GM18520 (cell line): ENCODE data around the gene NKAPL.

ENCODE experiments used
- ATAC-seq: cut with Tn5 transposase; IDR thresholded peaks from one replicate; pipeline ENCODE4 v1.9.1; 2021; ENCODE audit not compliant: unreplicated experiment

Gene NKAPL

DNA sequence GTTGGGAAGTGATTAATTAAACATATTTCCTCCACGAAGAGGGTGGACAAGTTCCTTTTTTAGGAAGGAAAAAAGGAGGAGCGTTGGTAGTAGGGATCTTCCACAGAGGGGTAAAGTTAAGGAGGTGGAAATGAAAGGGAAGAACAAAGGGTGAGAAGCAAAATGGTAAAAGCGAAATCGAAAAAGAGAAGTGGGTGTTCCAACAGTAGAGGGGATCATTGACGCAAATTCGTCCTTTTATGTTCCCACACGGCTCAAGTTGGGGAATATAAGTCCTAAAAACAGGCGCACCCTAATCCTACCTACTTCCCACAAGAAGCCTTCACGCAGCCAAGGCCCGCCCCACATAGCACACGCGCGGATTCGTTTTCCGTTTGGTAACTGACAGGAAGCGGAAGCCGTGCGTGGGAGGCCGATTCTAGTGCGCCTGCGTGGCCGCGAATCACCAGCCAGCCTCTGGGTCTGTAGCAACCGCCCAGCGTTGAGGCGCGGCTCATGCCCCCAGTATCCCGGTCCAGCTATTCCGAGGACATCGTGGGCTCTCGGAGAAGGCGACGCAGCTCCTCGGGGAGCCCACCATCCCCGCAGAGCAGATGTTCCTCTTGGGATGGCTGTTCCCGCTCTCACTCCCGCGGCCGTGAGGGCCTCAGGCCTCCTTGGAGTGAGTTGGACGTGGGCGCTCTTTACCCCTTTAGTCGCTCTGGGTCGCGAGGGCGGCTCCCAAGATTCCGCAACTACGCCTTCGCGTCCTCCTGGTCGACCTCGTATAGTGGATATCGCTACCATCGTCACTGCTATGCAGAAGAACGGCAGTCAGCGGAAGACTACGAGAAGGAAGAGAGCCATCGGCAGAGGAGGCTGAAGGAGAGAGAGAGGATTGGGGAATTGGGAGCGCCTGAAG, at the start of gene NKAPL:
TSS of gene NKAPL (plus strand) at position 421 of the 901 bp plus-strand sequence. CDS start at position 496, 75 bp downstream.
- no peak for ATAC-seq

DNA sequence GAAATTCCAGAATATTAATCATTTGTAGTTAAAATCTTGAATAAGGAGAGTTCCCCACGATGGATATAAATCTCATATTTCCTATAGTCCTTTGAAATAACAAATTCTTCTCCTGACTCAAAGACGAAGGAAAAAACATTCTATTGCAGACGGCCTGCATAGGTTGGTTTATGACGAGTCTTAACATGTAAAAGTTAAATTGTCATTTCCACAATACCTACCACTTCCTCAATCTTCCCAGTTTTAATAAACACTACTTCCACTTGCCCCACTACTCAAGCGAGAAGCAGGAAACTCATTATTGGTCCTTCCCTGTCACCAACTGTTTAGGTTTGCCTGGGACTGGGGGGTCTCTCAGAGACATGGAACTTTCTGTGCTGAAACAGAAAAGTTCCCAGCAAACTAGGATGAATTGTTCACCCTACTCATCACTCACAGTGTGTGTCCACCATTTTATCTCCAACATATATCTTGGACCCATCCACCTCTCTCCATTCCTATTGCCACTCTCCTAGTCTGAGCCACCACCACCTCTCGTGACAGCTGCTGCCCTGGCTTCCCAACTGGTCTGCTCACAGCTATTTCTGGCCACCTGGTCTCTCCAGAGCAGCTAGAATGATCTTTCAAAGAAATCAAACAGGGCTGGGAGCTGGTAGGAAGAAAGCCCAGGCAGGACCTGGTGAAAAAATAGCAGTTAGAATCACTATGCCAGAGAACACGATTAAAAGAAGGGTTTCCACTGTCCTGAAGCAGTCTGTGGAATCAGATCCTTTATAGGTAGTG, 49.2 kb upstream of the NKAPL start:
- ATAC-seq, result no peak

DNA sequence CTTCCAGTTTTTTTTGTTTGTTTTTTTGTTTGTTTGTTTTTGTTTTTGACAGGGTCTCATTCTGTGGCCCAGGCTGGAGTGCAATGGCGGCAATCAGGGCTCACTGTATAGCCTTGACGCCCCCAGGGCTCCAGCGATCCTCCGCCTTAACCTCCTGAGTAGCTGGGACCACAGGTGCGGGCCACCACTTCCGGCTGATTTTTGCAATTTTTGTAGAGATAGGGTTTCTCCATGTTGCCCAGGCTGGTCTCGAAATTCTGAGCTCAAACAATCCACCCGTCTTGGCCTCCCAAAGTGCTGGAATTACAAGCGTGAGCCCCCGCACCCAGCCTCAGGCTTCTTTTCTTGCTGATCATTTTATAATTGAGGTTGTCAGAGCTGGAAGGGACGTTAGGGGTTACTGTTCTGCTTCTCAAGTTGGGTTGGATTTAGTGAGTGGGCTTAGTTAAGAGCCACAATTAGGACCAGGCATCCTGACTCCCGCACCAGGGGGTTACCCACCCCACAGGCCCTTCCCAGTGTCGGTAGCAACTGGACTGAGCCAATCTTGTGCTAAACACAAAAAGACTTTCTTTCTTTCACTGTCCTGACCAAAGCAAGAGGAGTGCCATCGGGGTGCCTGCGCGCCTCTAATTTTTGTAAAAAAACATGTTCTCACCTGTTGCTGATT, 47.1 kb upstream of the NKAPL start:
- no peak for ATAC-seq

DNA sequence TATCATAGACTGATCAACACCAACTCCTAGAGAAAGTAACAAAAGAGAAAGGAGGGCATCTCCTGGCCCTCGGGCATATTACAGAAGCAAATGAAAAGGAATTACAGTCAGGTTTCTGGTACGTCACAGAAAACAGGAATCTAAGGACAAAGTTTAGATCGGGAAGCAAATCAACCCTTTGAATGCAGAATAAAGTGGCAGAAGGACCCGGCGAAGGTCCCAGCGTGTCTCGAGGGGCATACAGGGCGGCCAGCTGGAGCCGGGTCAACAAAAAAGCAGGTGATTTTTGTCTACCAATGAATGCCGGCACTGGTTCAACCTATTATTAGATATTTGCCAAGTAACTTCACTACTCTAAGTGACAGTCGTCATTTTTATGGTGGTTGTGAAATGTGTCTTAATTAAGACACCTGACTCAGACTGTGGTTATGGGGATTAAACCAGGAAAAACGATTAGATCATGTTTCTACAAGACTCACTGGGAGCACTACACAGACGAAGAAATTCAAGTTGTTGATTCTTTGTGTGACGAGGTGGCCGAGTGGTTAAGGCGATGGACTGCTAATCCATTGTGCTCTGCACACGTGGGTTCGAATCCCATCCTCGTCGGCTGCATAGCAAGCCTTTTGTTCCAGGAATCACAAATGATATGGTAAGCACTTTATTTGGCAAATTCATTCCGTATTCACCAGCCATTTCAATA, 46.4 kb upstream of the NKAPL start:
- ATAC-seq, result peak; percentile 54

DNA sequence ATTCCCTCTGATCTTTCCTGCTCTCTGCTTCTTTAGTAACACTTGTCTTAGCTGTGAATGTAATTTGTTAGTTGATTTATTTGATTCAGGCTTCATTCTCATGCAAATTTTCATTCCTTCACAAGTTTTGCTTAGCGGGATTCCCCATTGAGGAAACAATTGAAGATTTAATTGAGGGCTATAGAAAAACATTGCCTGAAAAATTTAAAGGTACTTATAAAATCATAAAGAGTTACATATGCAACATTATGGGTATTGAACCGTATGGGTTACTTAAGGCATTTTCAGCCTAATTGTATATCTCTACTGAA, 45.9 kb upstream of the NKAPL start:
- no peak for ATAC-seq

DNA sequence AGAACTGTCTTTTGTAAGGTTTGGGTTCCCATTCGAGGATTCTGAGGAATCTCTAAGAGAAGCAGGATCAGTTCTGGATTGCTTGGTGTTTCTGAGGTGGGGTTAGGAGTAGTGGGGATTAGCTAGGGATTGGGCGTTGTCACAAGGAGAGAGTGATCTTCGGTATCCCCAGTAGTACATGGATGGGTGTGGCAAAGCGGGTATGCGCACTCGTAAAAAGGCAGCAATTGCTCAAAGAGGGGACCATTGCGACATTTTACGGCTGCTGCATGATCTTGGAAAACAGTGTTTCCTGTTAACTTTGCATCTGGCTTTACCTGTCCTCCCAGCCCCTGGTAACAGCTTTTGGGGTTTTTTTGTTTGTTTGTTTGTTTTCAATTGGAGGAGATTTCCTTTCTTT, 43.7 kb upstream of the NKAPL start:
- no peak for ATAC-seq

DNA sequence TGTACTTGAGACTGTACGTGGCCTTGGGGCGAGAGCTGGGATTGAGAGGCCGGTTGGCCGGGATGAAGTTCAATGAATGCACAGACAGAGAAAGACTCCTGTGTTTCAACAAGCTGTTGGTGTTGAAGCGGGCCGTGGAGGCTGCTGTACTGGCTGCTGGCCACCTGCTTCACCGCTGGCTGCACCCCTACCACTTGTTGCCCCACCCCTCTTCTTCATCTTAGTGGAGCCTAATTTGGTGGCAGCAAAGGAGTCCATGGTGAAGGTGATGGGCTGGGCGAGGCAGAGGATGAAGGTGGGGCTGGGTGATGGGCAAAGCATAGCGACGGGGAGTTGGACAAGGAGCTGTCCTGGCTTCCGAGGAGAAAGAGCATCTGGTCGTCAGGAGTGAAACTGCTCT, 41.2 kb upstream of the NKAPL start:
- ATAC-seq, result no peak

DNA sequence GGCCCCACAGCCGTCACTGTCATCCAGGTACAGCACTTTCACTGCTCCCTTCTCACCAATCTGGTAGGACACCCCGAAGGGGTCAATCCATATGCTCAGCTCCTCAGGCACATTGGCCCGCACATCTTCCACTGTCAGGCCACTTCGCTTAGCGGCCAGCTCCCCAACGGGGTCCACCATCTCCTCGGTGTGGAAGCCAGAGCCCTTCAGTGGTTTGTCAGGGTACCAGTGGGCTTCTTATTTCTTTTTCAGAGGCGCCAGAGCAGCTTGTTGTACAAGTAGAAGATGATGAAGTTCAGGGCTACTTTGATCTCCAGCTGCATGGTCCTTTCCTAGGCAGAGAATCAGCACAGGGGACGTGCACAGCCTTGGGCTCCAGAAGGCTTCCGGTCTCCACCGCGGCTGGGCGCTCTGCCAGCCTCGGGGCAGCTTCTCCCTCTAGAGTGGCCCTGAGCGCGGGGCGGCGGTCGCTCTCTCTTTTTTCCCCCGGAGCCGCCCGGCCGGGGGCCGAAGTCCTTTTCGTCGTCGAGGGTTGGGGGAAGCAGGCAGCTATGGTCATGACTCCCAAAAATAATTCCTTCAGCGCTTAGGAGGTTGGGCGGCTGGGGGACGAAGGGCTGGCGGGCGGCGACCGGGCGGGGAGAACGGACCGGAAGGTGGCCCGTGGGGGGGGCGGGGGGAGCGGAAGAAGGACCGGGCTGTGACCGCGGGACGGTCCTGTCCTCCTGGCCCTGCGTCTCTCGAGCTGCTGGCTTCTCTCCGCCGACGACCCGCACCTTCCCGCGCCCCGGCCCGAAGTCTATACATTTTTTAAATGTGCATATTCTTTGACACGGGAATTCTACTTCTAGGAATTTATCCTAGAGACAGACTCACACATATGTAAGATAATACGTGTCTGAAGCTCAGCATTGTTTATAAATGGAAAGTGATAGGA, 40.5 kb upstream of the NKAPL start:
- peak; percentile 50 for ATAC-seq

DNA sequence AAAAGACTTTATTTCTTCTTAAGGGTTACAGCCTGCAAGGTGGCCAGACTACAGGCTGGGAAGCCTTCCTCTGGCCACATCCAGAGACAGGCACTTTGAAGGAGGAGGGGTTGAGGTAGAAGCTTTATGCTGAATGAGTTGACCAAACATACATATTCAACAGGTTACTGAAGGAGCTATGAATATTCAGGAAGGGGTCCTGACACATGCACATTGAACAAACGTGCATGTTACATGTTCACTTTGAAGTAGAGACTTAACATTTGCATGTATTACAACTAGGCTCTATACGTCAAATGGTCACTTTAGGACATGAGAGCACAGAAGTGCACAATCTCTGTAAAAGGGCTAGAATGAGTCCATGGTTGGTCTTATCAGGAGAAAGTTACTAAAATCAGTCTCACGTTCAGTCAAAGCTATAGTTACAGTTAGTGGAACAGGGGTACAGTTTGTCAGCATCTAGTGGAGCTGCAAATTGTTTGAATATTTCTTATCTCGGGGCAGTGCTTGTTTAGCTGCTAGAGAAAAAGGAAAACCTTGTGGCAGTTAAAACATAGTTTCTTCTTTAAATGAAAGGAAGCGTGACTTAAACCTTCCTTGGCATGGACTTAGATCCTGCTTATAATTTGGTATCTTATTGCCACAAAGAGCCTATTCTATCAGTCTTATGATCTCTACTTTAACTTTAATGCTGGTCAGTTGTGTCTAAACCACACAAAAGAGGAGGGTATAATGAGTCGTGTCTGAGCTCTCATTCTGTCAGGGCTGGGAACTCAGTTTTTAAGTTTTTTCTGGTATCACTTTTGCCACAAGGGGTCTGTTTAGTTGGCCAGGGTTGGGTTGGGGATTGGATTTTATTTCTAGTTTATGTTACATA, 38.6 kb upstream of the NKAPL start:
- ATAC-seq, result no peak

DNA sequence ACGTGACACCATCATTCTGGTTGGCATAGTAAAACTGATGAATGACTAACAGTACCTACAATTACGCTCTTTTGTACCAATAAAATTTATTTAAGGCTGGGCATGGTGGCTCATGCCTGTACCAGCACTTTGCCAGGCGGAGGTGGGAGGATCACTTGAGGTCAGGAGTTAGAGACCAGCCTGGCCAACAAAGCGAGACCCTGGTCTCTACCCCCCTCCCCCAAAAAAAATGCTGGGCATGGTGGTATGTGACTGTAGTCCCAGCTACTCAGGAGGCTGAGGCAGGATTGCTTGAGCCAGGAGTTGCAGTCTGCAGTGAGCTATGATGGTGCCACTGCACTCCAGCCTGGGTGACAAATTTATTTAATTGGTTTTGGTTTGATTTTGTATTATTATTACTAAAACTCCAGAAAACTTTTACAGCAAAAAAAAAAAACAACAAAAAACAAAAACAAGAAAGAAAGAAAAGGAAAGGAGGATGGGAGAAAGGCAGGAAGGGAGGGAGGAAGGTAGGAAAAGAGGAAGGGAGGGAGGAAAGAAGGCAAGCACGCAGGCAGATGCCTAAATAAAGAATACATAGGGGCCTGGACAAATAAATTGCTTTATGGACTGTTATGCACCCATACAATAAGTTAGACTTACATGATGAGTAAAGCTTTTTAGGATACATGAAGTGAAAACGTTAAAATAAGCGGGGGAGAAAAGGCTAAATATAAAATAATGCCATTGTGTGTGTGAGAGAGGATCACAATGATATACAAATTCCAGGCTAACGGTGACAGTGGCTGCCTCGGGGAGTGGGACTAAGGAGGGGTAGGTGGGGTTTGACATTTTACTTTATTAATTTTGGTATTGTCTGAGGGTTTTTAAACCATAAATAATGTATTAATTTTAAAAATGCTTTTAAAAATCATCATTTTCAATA, 34.7 kb upstream of the NKAPL start:
- ATAC-seq, result no peak

DNA sequence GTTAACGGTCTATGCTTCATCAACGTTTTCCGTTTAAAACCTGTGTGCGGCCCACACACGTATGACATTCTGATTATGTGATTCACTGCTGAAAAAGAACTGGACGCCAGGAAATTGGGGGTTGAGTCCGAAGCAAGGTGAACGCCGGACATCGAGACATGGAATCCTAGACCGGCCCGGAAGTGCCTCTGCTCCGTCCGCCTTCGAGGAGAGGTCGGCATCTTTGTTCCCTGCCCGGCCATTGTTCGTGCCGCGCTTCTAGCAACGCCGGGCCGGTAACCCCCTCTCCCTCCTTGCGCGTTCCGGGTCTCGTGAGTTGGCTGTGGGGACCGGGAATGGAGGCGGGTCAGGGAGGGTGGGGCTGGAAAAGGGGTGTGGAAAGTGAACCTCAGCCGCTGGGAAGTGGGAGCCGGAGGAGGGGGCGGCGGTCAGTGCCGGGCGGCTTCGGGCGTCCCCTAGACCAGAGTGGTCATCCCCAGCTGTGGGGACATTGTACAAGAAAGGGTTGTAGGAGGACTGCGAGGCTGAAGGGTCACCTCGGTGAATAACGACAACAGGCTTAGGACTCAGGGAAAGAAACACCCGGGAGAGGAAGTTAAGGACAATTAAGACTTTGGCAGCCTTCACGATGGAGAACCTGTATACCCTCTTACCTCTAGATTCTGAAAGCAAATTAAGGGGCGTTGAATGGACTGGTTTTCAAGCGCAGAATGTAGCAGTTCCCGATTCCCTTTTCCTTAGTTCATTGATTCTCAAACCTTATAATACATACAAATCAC, 33.9 kb upstream of the NKAPL start, which contains the start of gene ZSCAN9:
TSS of gene ZSCAN9 (plus strand) at position 220 of the 779 bp plus-strand sequence. CDS start 1,810 bp downstream, outside the sequence.
- ATAC-seq, result no peak

DNA sequence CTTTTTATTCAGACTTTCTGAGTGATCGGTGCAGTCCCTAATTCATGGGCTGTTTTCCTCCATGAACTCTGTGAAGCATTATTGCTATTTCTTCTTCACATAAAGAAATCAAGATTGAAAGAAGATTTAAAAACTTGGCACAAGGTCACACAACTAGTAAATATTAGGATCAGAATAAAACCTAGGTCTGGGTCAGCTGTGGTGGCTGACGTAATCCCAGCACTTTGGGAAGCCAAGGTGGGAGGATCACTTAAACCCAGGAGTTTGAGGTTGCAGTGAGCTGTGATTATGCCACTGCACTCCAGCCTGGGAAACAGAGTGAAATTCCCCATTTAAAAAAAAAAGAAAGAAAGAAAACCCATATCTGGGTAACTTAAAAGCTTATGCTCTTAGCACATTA, 32.6 kb upstream of the NKAPL start:
- no peak for ATAC-seq

DNA sequence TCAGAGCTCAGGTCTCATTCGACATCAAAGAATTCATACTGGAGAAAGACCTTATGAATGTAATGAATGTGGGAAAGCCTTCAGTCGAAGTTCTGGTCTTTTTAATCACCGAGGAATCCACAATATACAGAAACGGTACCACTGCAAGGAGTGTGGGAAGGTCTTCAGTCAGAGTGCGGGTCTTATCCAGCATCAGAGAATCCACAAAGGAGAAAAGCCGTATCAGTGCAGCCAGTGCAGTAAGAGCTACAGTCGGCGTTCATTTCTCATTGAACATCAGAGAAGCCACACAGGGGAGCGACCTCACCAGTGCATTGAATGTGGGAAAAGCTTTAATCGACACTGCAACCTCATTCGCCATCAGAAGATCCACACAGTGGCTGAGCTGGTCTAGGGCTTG, 26.3 kb upstream of the NKAPL start:
- no peak for ATAC-seq

DNA sequence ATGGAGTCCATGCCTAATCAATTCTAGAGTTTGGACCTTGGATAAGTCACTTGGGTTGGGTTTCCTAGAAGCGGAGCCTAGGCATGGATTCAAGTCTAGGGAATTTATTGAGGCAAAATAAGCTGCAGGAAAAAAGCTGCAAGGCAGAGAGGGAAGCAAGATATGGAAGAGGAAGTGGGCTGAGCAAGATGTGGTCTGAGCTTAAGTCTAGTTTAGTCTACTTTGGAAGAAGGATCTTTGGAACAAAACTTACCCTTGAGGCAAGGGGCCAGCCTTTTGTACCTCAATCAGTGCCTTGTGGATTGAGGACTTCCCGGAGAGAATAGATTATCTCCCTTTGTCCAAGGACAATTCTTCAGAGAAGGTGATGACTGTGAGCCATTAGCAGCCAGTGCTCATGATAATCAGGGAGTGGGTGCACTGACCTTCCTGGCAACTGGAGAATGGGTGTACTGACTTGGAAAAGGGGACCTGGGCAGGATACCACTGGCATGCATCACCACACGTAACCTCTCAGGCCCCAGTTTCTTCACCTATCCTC, 23.1 kb upstream of the NKAPL start:
- ATAC-seq, result no peak

DNA sequence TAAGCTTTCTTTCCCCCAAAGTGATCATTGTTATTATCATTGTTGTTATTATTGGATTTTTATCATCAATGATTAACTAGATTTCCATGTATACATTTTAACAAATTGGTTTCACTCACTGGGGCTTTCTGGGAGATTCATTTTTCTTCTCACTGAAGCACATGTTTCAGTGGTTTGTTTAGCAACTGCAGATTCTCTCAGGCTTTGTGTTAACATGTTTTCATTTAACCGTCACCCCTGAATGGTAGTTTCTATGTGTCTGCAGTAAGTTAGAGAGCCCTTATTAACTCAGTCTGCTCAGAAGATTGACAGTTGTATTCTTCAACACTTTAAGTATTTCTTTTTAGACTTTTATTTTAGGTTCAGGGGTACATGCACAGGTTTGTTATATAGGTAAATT, 19.5 kb upstream of the NKAPL start:
- ATAC-seq, result no peak

DNA sequence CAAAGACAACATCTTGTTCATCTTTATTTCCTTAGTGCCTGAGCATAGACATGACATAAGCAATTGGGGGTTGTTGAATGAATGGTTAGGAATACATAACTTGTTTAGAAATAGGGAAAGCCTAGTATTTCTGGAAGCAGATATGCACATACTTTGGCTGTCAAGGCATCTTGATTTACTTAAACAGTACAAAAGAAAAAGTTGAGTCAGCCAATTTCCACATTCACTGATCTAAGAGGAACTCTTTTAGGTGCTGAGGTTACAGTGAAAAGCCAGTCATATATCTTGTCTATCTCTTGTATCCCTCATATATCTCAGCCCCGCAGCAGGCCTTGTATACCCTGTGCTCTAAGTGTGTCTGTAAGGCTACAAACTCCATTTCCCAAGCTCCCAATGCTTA, 18.6 kb upstream of the NKAPL start:
- no peak for ATAC-seq

DNA sequence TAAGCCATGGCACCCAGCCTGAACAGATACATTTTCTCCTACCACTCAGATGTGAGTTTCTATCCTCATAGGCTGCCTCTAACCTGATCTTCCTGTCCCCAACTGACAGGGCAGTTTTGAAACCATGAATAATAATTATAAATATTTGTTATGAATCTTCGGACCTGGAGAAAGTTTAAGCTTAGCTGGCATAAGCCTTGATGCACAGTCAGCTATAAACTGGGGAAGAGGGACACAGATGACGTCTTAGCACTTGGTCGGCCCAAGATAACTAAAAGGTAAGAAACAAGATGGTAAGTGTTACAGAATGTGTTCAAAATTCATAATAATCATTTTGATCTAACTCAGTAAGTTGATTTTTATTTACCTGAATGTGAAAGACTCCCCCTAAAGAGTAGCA, 15.2 kb upstream of the NKAPL start:
- no peak for ATAC-seq
